Osteoblast (primary cell): Measurements from ENCODE around the gene GADD45B. TPM values are rescaled to one million over a fixed set of nuclear protein-coding genes. Genes with fewer than 3 reads are reported as not detected.

Source experiments
- DNase-seq: peaks from one replicate; pipeline ENCODE4 v3.0.0; 2011; ENCODE audit warnings: low spot score, mixed read lengths; ENCODE audit not compliant: insufficient read length; ENCODE audit errors: missing footprints
- H2AFZ ChIP-seq: 2 replicates; pipeline ENCODE4 v1.6.0; 2011; ENCODE audit warnings: mild to moderate bottlenecking, low read length
- H3K27ac ChIP-seq: 2 replicates; pipeline ENCODE4 v1.5.1; 2011; ENCODE audit warnings: mild to moderate bottlenecking, low read depth, low read length, moderate library complexity
- H3K27me3 ChIP-seq: 2 replicates; pipeline ENCODE4 v1.6.0; 2012; ENCODE audit warnings: mild to moderate bottlenecking, control low read depth, inconsistent platforms, low read length, moderate library complexity; ENCODE audit not compliant: insufficient read depth
- H3K36me3 ChIP-seq: 2 replicates; pipeline ENCODE4 v1.5.1; 2011; ENCODE audit warnings: mild to moderate bottlenecking, low read length, control low read depth, moderate library complexity; ENCODE audit not compliant: insufficient read depth
- H3K4me1 ChIP-seq: 2 replicates; pipeline ENCODE4 v1.5.1; 2011; ENCODE audit warnings: mild to moderate bottlenecking, low read length, control low read depth, moderate library complexity; ENCODE audit not compliant: insufficient read depth
- H3K4me2 ChIP-seq: 2 replicates; pipeline ENCODE4 v1.6.0; 2011; ENCODE audit warnings: mild to moderate bottlenecking, low read length; ENCODE audit not compliant: insufficient read depth
- H3K4me3 ChIP-seq: fragments of 200-600 bp; sonication (generic); 3 replicates; pipeline ENCODE4 v1.5.1; 2012; ENCODE audit warnings: mild to moderate bottlenecking, low read length, inconsistent platforms; ENCODE audit not compliant: insufficient read depth
- H3K79me2 ChIP-seq: 2 replicates; pipeline ENCODE4 v1.6.0; 2012; ENCODE audit warnings: mild to moderate bottlenecking, low read length, control low read depth, inconsistent platforms; ENCODE audit not compliant: insufficient read depth
- H3K9me3 ChIP-seq: 2 replicates; pipeline ENCODE4 v1.5.1; 2011; ENCODE audit warnings: low read depth, low read length, control low read depth
- H4K20me1 ChIP-seq: 2 replicates; pipeline ENCODE4 v1.6.0; 2012; ENCODE audit warnings: mild to moderate bottlenecking, low read length, control low read depth; ENCODE audit not compliant: insufficient read depth
- total RNA-seq: library from RNA; depleted of rRNA; stranded (reverse); fragments of >200 nt; gene quantifications from 2 replicates; pipeline ENCODE4 v1.2.3, GENCODE V29; 2012
- TF ChIP-seq, protein P1 (sequence below): IDR thresholded peaks from 2 replicates; pipeline ENCODE4 v1.5.1; 2011; ENCODE audit warnings: mild to moderate bottlenecking, low read depth, low read length, moderate library complexity; ENCODE audit errors: extremely low read depth

GADD45B gene
- total RNA-seq, 1 donor, result 46.3 TPM

DNA sequence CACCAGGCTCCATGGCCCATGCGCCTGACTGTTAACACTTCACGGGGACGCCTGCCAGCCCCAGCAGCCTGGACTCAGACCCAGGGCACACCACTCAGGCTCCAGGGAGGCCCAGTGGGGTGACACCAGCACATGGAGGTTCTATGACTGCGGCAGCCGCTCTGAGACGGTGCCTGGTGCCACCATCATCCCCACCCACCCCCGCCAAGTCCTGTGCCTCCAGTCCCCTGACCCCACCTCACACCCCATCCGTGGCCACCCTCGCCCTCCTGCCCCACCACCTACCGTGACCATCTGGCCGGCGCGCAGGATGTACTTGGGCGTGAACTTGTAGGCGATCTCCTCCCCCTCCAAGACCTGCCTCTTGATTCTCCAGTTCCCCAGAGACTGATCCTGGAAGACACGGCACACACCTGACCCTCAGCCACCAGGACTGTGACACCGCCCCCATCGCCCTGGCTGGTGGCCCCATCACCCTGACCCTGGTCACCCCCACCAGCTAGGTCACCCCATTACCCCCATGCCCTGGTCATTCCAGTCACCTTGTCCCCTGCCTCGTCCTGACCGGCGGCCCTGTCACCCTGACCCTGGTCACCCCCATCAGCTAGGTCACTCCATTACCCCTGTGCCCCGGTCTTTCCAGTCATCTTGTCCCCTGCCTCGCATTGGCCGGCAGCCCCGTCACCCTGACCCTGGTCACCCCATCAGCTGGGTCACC, 43.6 kb upstream of the GADD45B start:
- Histone ChIP-seq H3K36me3 (peaks cover 30% of the 10 kb centered on the region), H2AFZ (no peak overlapping the region), H3K9me3 (no peaks in the 10 kb centered on the region), H3K27me3 (no peaks in the 10 kb centered on the region), H3K4me1 (peaks cover 13% of the 10 kb centered on the region), H3K27ac (no peak overlapping the region), H4K20me1 (peaks cover under 1% of the 10 kb centered on the region), H3K79me2 (peaks cover 5% of the 10 kb centered on the region), H3K4me3 (no peak overlapping the region), H3K4me2 (no peak overlapping the region)
- DNase-seq, result no peak
- TF ChIP-seq, protein P1, sequence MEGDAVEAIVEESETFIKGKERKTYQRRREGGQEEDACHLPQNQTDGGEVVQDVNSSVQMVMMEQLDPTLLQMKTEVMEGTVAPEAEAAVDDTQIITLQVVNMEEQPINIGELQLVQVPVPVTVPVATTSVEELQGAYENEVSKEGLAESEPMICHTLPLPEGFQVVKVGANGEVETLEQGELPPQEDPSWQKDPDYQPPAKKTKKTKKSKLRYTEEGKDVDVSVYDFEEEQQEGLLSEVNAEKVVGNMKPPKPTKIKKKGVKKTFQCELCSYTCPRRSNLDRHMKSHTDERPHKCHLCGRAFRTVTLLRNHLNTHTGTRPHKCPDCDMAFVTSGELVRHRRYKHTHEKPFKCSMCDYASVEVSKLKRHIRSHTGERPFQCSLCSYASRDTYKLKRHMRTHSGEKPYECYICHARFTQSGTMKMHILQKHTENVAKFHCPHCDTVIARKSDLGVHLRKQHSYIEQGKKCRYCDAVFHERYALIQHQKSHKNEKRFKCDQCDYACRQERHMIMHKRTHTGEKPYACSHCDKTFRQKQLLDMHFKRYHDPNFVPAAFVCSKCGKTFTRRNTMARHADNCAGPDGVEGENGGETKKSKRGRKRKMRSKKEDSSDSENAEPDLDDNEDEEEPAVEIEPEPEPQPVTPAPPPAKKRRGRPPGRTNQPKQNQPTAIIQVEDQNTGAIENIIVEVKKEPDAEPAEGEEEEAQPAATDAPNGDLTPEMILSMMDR, result no peak

DNA sequence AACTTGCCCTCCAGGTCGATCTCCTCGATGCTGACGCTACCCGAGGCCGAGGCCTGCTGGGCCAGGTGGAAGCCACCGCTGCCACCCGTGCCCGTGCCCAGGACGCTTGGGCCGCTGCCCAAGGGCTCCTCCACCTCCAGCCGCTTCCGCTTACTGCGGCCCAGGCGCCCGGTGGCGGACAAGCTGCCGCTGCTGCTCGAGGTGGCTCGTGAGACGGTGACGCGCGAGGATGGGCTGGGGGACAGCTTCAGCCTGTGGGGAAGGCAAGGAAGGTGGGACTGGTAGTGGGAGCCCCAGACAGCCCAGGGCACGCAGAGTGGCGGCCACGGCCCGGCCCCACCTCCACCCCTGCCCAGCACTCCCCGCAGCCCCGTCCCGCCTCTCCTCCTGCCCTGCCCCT, 42.1 kb upstream of the GADD45B start:
- Histone ChIP-seq H3K4me1 (peaks cover 4% of the 10 kb centered on the region), H2AFZ (no peak overlapping the region), H3K4me2 (no peak overlapping the region), H3K9me3 (no peaks in the 10 kb centered on the region), H3K79me2 (peaks cover 19% of the 10 kb centered on the region), H3K27me3 (no peaks in the 10 kb centered on the region), H3K36me3 (peaks cover 42% of the 10 kb centered on the region), H4K20me1 (no peaks in the 10 kb centered on the region), H3K4me3 (no peak overlapping the region), H3K27ac (no peak overlapping the region)
- DNase-seq, result no peak
- TF ChIP-seq, protein P1, result no peak

DNA sequence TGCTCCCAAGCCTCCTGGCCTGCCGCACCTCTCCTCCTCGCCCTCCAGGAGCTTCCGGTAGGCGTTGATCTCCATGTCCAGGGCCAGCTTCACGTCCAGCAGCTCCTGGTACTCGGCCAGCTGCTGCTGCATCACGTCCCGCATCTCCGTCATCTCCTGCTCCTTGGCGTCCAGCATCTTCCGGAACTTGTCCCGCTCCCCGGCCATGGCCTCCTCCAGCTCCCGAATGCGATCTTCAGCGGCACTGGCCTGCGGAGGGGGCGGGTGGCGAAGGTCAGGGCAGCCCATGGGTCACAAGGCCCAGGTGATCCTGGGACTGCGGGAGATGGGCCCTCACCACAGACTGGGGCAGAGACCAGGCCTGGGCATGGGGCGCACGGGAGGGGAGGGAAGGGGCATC, 41.7 kb upstream of the GADD45B start:
- Histone ChIP-seq H3K4me1 (peaks cover under 1% of the 10 kb centered on the region), H3K36me3 (peaks cover 42% of the 10 kb centered on the region), H3K4me2 (no peak overlapping the region), H3K4me3 (no peak overlapping the region), H3K27me3 (no peaks in the 10 kb centered on the region), H3K79me2 (peaks cover 21% of the 10 kb centered on the region), H3K9me3 (no peaks in the 10 kb centered on the region), H4K20me1 (no peaks in the 10 kb centered on the region), H2AFZ (no peak overlapping the region), H3K27ac (no peak overlapping the region)
- TF ChIP-seq, protein P1, result no peak
- DNase-seq, result no peak

DNA sequence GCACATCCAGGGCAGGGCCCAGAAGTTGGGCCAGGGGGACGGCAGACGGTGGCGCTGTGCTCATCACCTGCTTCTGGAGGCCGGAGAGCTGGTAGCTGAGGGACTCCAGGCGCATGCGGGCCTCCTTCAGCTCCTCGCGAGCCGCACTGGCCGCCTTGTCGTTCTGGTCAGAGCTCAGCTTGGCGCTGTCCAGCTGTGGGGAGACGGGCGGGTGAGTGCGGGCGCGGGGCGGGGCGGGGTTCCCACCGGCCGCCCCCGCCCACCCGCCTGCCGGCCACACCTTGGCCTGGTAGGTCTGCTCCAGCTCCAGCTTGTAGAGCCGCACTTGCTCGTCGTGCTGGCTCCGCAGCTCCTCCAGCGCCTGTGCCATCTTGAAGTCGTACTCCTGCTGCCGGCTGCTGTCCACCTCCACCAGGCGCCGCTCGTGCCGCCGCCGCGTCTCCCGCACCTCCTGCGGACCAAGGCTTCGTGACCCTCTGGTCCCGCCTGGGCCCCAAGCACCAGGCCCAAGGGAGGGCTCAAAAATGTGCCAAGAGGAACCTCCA, 41.1 kb upstream of the GADD45B start:
- no peak for DNase-seq
- peaks cover 24% of the 10 kb centered on the region for H3K79me2 ChIP-seq
- TF ChIP-seq, protein P1, result no peak
- H4K20me1 ChIP-seq, result no peaks in the 10 kb centered on the region
- peaks cover 39% of the 10 kb centered on the region for H3K36me3 ChIP-seq
- H3K4me1 ChIP-seq, result no peaks in the 10 kb centered on the region
- H3K4me3 ChIP-seq, result no peak overlapping the region
- no peak overlapping the region for H3K27ac ChIP-seq
- H3K4me2 ChIP-seq, result no peak overlapping the region
- no peak overlapping the region for H2AFZ ChIP-seq
- H3K9me3 ChIP-seq, result no peaks in the 10 kb centered on the region
- no peaks in the 10 kb centered on the region for H3K27me3 ChIP-seq
